ENCODE measurements around the gene ANKH. TPM values are rescaled to one million over a fixed set of nuclear protein-coding genes. Genes with fewer than 3 reads are reported as not detected.

ANKH gene
- total and polyA plus RNA-seq, 10 of the 15 experiments (the other 5 are each of a cell fraction or from before 2014, with no cell fraction given) = 2.1 to 43.9 (median 14.4) TPM

DNA sequence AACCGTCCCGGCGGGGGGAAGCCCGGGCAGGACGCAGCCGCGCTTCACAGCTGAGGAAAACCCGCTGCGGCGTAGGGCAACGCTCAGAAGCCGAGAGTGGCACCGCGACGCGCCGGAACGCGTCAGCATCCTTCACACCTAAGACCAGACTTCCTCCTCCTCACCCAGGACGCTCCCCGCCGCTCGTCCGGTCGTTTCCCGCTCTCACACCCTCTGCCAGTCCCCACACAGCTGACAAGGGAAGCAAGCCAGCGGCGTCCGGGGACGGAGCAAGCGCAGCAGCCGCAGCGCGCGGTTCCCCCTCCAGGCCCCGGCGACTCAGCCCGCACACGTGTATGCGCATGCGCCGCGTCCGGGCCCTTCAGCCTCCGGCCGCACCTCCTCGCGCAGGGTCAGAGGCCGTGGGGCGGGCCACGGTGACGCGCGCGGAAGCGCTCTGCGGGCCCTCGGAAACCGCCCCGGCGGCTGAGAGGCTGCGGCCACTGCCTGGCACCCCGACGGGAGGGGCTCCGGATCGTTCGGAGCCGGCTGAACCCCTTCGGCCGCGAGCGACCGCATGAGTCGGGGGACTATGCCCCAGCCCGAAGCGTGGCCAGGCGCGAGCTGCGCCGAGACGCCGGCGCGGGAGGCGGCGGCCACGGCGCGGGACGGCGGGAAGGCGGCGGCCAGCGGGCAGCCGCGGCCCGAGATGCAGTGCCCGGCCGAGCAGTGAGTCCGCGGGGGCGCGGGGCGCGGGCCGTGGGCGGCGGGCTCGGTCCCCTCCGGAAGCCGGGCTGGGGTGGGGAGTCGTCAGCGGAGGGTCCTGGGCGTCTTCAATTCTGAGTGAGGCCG, 207.1 kb downstream of the ANKH start, which contains the start of gene OTULIN (continued):
- TF ChIP-seq, protein P1, sequence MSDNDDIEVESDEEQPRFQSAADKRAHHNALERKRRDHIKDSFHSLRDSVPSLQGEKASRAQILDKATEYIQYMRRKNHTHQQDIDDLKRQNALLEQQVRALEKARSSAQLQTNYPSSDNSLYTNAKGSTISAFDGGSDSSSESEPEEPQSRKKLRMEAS (IDR thresholded peaks at IDR 0.05; ENCODE audit: low read depth, low read length) = peak; percentile 89
- TF ChIP-seq ATF7 (IDR thresholded peaks at IDR 0.05; ENCODE audit: low read depth) = 0 out of 2 replicates have a peak, but pooled peaks have one; percentile 24
- peak; percentile 80; the same call in 1 of the 2 replicates for TF ChIP-seq ESRRA (IDR thresholded peaks at IDR 0.05; ENCODE audit: low read length)
- no peak for TF ChIP-seq NFIC (IDR thresholded peaks at IDR 0.05; ENCODE audit: low read depth, low read length)
- no peak for TF ChIP-seq MEF2A (IDR thresholded peaks at IDR 0.05; ENCODE audit: insufficient read depth, low read depth, low read length)
- TF ChIP-seq NFXL1 (IDR thresholded peaks at IDR 0.05; ENCODE audit: borderline replicate concordance) = no peak
- TF ChIP-seq, protein P2, sequence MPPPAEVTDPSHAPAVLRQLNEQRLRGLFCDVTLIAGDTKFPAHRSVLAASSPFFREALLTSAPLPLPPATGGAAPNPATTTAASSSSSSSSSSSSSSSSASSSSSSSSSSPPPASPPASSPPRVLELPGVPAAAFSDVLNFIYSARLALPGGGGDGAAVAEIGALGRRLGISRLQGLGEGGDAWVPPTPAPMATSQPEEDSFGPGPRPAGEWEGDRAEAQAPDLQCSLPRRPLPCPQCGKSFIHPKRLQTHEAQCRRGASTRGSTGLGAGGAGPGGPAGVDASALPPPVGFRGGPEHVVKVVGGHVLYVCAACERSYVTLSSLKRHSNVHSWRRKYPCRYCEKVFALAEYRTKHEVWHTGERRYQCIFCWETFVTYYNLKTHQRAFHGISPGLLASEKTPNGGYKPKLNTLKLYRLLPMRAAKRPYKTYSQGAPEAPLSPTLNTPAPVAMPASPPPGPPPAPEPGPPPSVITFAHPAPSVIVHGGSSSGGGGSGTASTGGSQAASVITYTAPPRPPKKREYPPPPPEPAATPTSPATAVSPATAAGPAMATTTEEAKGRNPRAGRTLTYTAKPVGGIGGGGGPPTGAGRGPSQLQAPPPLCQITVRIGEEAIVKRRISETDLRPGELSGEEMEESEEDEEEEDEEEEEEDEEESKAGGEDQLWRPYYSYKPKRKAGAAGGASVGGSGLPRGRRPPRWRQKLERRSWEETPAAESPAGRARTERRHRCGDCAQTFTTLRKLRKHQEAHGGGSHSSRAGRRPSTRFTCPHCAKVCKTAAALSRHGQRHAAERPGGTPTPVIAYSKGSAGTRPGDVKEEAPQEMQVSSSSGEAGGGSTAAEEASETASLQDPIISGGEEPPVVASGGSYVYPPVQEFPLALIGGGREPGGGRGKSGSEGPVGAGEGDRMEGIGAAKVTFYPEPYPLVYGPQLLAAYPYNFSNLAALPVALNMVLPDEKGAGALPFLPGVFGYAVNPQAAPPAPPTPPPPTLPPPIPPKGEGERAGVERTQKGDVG (CRISPR knock-in tag; IDR thresholded peaks at IDR 0.05) = no peak
- peak; percentile 31; the same call in 1 of the 2 replicates for TF ChIP-seq TCF12 (IDR thresholded peaks at IDR 0.05; ENCODE audit: low read depth, low read length)
- TF ChIP-seq, protein P3, sequence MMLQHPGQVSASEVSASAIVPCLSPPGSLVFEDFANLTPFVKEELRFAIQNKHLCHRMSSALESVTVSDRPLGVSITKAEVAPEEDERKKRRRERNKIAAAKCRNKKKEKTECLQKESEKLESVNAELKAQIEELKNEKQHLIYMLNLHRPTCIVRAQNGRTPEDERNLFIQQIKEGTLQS (IDR thresholded peaks at IDR 0.05; ENCODE audit: borderline replicate concordance, extremely low read depth, low read depth, low read length) = no peak
- TF ChIP-seq ZNF622 (IDR thresholded peaks at IDR 0.05) = no peak
- peak; percentile 56; the same call in 1 of the 2 replicates for TF ChIP-seq BACH1 (IDR thresholded peaks at IDR 0.05; ENCODE audit: borderline replicate concordance)
- TF ChIP-seq KLF5 (IDR thresholded peaks at IDR 0.05; ENCODE audit: partially characterized antibody) = peak; percentile 55
- TF ChIP-seq CREB1 (IDR thresholded peaks at IDR 0.05; ENCODE audit: low read depth) = peak; percentile 88
- peak; percentile 56 for TF ChIP-seq MEF2B (IDR thresholded peaks at IDR 0.05; ENCODE audit: partially characterized antibody, poor library complexity, severe bottlenecking)
- TF ChIP-seq, protein P4, sequence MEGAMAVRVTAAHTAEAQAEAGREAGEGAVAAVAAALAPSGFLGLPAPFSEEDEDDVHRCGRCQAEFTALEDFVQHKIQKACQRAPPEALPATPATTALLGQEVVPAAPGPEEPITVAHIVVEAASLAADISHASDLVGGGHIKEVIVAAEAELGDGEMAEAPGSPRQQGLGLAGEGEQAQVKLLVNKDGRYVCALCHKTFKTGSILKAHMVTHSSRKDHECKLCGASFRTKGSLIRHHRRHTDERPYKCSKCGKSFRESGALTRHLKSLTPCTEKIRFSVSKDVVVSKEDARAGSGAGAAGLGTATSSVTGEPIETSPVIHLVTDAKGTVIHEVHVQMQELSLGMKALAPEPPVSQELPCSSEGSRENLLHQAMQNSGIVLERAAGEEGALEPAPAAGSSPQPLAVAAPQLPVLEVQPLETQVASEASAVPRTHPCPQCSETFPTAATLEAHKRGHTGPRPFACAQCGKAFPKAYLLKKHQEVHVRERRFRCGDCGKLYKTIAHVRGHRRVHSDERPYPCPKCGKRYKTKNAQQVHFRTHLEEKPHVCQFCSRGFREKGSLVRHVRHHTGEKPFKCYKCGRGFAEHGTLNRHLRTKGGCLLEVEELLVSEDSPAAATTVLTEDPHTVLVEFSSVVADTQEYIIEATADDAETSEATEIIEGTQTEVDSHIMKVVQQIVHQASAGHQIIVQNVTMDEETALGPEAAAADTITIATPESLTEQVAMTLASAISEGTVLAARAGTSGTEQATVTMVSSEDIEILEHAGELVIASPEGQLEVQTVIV (IDR thresholded peaks at IDR 0.05; ENCODE audit: borderline replicate concordance, partially characterized antibody) = no peak
- TF ChIP-seq STAT1 (conservative IDR thresholded peaks at IDR 0.05) = no peak
- TF ChIP-seq, protein P5, sequence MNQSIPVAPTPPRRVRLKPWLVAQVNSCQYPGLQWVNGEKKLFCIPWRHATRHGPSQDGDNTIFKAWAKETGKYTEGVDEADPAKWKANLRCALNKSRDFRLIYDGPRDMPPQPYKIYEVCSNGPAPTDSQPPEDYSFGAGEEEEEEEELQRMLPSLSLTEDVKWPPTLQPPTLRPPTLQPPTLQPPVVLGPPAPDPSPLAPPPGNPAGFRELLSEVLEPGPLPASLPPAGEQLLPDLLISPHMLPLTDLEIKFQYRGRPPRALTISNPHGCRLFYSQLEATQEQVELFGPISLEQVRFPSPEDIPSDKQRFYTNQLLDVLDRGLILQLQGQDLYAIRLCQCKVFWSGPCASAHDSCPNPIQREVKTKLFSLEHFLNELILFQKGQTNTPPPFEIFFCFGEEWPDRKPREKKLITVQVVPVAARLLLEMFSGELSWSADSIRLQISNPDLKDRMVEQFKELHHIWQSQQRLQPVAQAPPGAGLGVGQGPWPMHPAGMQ (IDR thresholded peaks at IDR 0.05; ENCODE audit: borderline replicate concordance) = no peak; the same call in 1 of the 2 replicates
- TF ChIP-seq ZNF24 (IDR thresholded peaks at IDR 0.05) = no peak
- TF ChIP-seq, protein P6, sequence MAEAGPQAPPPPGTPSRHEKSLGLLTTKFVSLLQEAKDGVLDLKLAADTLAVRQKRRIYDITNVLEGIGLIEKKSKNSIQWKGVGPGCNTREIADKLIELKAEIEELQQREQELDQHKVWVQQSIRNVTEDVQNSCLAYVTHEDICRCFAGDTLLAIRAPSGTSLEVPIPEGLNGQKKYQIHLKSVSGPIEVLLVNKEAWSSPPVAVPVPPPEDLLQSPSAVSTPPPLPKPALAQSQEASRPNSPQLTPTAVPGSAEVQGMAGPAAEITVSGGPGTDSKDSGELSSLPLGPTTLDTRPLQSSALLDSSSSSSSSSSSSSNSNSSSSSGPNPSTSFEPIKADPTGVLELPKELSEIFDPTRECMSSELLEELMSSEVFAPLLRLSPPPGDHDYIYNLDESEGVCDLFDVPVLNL (IDR thresholded peaks at IDR 0.05; ENCODE audit: low read depth, low read length) = 0 out of 2 replicates have a peak, but pooled peaks have one; percentile 43
- TF ChIP-seq SRF (IDR thresholded peaks at IDR 0.05; ENCODE audit: low read depth in 2 of 2, low read length in 2 of 2) = 0 out of 4 replicates have a peak, but pooled peaks of 1 of the 2 experiments have one; percentile 1

All from GM12878 (cell line).